OCI-M2 (cell line): Measurements from ENCODE around the gene CFAP157.

Source experiments
- DNase-seq: peaks from one replicate; lab custom pipeline; 2025; ENCODE audit not compliant: unreplicated experiment; lab: John Stamatoyannopoulos, UW

Gene CFAP157

GRCh38 chr9:127692071-127692470, 14.7 kb upstream of the CFAP157 start:
- DNase-seq: no peak

DNA sequence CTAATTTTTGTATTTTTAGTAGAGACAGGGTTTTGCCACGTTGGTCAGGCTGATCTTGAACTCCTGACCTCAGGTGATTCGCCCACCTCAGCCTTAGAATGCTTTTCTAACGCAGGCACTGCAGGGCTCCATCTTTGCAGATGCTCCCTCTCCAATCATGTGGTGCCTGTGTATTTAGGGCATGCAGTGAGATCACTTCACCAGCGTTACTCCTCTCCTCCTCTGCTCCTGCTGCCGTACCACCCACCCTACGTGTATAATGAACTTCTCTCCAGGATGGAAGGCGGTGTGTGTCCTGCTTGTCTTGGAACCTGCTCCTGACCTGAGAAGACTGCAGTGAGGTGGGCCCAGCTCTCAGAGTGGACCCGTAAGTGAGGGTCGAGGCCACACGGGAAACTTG, 13.6 kb upstream of the CFAP157 start:
- DNase-seq: no peak

DNA sequence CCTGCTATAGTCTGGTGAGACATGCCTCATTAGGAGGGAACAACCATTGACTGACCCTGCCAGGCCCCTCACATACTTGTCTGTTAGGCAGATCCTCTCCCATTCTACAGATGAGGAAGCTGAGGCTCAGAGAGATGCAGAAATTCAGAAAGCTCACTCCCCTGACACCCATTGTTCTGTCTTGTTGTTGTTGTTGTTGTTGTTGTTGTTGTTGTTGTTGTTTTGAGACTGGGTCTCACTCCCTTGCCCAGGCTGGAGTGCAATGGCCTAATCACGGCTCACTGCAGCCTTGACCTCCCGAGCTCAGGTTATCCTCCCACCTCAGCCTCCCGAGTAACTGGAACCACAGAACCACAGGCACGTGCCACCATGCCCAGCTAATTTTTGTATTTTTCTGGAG, 13.1 kb upstream of the CFAP157 start:
- no peak for DNase-seq

- DNase-seq: no peak
Observed at GRCh38 chr9:127694890-127695720, 11.7 kb upstream of the CFAP157 start.

DNA sequence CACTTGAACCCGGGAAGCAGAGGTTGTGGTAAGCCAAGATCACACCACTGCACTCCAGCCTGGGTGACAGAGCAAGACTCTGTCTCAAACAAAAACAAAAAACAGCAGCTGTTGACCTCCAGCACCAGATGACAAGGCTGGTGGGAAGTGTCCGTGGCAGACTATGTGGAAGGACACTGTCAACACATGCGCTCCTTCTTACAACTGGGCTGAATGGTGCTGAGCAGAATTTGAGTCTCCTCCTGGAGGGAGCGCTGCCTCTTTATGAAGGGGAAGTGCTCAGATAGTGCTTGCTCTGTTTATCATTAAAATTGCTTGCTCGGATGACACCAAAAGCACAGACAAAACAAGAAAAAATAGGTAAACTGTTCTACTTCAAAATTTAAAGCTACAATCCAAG, 9.2 kb upstream of the CFAP157 start:
- no peak for DNase-seq

DNA sequence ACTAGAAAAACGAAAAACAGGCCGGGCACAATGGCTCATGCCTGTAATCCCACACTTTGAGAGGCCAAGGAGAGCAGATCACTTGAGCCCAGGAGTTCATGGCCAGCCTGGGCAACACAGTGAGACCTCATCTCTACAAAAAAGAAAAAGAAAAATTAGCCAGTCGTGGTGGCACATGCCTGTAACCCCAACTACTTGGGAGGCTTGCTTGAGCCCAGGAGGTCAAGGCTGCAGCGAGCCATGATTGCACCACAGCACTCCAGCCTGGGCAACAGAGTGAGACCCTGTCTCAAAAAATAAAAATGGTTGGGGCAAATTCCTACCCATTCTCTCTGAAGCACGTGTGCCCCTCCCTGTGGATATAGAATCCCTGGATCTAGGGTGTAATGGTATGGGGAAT, 8.4 kb upstream of the CFAP157 start:
- DNase-seq: no peak

- DNase-seq: peak; percentile 53
Observed at GRCh38 chr9:127698985-127699670, 7.7 kb upstream of the CFAP157 start.

GRCh38 chr9:127700140-127700539, 6.6 kb upstream of the CFAP157 start:
- DNase-seq: no peak

DNA sequence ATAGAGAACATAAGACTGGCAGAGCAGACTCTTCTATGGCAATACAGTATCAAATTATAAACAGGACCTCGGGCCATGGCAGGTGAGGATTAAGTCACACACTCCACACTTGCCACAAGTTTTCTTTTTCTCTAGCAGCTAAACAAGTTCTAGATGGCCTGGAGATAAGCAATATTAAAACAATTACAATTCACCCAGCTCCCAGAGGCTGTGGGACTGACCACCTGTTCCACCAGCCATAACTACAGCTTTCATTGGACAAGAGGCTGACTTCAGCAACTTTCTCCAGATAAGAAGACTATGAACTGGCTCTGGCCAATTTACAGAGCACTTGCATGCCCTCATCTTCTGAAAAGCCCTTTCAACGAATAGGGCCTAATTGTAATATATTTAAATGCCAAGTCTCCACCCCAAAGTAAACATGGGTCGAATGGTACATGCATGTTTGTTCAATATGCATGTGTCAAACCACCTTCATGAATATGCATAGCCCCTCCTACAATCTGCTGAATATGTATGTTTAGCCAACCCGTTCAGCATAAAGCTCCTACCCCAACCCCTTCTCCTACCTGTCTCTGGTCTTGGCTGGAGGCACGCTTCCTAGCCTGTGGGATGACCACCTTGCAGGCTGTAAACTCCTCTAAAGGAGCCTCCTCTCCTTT, 6.1 kb upstream of the CFAP157 start:
- no peak for DNase-seq

- DNase-seq: no peak
Observed at GRCh38 chr9:127703289-127703946, 3.4 kb upstream of the CFAP157 start.

- DNase-seq: no peak
Observed at GRCh38 chr9:127705577-127706379, 1.0 kb upstream of the CFAP157 start.

- DNase-seq: no peak
Observed at GRCh38 chr9:127707766-127708165, 978 bp downstream of the CFAP157 start.

DNA sequence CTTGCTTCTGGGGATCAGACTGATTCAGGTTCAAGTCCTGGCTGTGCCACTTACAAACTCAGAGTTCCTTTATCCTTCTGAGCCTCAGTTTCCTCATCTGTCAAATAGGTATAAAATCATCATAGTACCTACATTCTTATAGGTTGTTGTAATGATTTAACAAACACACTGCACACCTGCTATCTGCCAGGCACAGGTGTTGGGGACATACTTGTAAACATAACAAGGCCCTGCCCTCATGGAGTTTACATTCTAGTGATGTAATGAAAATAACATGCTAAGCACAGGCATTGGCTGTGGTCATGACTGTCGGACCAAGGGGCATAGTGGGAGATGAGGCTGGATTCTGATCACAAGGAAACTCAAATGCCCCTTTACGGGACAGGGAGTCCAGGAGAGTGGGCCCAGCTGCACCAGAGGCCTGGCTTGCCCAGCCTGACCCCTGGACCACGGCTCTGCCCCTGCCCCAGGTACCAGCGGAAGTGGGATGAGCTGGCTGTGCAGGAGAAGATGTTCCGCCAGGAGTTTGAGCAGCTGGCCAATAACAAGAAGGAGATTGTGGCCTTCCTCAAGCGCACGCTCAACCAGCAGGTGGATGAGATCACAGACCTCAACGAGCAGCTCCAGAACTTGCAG, 2.3 kb downstream of the CFAP157 start:
- no peak for DNase-seq

DNA sequence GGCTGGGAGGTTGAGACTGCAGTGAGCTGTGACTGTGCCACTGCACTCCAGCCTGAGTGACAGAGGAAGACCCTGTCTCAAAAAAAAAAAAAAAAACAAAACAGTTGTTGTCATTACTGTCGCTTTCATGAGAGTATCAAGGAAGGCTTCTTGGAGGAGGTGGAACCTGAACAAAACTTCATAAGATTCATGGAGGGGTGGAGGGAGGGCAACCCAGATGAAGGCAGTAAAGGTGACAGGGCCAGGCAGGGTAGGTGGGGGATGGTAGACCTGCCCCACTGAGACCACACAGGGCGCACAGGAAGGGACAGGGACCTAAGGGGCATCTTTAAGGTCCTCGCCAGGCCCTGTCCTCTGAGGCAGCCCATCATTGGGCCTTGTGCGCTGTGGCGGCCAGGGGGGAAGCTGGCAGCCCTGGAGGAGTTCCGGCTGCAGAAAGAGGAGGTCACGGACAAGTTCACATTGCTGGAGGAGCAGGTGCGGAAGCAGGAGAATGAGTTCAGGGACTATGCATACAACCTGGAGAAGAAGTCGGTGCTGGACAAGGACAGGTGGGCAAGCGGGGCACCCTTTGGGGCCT, 3.5 kb downstream of the CFAP157 start:
- no peak for DNase-seq

DNA sequence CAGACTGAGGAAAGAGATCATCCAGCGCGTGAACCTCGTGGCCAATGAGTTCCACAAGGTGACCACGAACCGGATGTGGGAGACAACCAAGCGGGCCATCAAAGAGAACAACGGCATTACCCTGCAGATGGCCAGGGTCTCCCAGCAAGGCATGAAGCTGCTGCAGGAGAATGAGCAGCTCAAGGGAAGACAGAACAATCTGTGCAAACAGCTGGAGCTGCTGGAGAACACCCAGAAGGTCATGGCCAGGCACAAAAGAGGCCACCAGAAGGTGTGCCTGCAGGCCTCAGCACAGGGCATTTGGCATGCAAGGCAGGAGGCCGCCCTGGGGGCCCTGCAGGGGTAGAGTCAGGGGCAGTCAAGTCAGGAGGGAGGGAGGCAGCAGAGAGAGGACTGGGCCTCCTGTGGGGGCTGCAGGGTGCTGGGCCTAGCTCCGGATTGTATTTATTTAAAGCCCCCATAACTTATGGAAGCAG, 4.5 kb downstream of the CFAP157 start:
- DNase-seq: no peak

DNA sequence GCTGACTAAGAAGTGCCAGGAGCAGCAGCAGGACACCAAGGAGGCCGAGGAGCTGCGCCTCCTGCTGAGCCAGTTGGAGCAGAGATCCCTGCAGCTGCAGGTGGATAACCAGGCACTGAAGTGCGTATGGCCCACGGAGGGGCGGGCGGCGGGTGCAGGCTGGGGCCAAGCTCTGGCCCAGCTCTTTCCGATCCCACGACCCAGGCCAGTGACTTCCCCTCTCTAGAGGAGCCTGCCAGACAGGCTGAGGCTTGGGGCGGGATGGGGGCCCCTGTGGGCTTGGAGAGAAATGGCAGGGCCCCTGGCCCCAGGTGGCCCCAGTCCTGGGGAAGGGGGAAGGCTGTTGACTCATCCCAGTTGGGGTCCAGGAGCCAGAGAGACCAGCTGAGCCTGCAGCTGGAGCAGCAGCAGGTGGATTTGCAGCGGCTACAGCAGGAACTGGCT, 5.1 kb downstream of the CFAP157 start:
- DNase-seq: no peak

DNA sequence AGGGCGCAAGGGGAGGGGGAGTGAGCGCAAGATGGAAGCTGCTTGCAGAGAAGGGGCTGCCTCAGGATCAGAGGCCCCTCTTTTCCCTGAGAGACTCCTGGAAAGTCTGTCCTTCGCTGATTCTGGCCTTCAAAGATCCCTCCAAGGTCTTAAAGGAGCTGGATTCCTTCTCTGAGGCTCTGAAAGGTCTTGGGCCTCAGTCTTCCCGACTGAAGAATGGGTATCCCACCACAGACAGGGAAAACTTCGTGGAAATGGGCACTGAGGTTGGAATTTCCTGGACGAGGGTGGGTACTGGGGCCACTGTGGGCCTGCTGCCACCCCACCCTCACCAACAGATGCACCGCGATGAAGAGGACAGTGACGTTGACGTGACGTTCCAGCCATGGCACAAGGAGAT, 5.6 kb downstream of the CFAP157 start:
- no peak for DNase-seq

- DNase-seq: no peak
Observed at GRCh38 chr9:127712867-127713266, 6.1 kb downstream of the CFAP157 start.

DNA sequence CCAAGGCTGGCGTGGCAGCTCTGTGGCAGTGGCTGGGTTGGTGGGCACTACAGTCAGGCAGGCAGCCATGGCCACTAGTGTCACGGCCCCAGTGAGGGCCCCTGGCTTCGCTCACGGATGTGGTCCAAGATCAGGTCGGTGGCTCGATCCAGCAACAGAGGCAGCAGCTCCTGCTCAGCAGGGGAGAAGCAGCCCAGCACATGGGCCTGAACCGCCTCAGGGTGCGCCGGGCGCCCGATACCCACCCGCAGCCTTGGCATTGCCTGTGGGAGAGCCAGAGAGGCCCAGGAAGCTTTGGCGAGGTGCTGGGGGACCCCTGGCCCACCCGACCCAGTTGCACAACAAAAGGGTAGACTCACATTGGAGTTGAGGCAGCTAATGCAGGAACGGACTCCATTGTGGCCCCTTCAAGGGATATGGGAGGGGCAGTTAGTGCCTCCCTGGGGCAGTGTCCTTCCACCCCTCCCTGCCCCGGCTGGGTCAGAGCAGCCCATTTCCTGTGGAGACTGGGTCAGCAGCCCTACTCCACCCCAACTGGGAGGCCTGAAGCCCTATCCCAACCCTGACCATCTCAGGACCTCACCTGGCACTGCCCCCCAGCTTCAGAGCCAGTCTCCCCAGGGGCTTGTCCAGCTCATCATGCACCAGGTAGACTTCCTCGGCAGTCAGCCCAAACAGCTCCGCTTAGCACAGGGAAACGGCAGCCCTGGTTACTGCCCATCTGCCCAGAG, 7.4 kb downstream of the CFAP157 start:
- no peak for DNase-seq
